Fibroblast of pulmonary artery (primary cell): ENCODE results near the gene DGLUCY.
A peak's percentile ranks its signal among the peaks of the same experiment; 100 is the strongest.

Source experiments
- DNase-seq: peaks from one replicate; pipeline ENCODE4 v3.0.0-alpha.2; 2010; ENCODE audit warnings: low read depth
- H3K4me3 ChIP-seq: replicated peaks from 2 replicates; pipeline ENCODE4 v1.5.1; 2011; ENCODE audit warnings: low read depth, mild to moderate bottlenecking, control low read depth, low read length, moderate library complexity
- CTCF ChIP-seq: IDR thresholded peaks from 2 replicates; pipeline ENCODE4 v1.5.1; 2011; ENCODE audit warnings: mild to moderate bottlenecking, control low read depth, low read length, inconsistent platforms; ENCODE audit errors: missing control alignments

Gene DGLUCY

GRCh38 chr14:91103116-91103515 is 10.8 kb upstream of the DGLUCY start:
- no peak for DNase-seq
- TF ChIP-seq CTCF: no peak
- no peak overlapping the region for H3K4me3 ChIP-seq

- DNase-seq: peak; percentile 79
- H3K4me3 ChIP-seq: no peak overlapping the region
- no peak for TF ChIP-seq CTCF
These were observed 4.8 kb upstream of the DGLUCY start for GRCh38 chr14:91108941-91109611.

DNA sequence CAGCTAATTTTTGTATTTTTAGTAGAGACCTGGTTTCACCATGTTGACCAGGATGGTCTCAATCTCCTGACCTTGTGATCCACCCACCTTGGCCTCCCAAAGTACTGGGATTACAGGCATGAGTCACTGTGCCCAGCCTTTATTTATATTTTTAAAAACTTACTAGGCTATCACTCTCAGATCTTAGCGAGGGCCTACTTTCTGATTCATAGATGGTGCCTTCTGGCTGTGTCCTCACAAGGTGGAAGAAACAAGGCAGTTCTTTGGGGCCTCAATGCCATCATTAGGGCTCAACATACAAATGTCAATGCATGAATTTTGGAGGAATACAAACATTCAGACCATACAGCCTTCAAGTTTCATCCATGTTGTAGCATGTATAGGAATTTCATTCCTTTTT is 2.4 kb upstream of the DGLUCY start:
- no peak for DNase-seq
- TF ChIP-seq CTCF: no peak
- no peak overlapping the region for H3K4me3 ChIP-seq

DNA sequence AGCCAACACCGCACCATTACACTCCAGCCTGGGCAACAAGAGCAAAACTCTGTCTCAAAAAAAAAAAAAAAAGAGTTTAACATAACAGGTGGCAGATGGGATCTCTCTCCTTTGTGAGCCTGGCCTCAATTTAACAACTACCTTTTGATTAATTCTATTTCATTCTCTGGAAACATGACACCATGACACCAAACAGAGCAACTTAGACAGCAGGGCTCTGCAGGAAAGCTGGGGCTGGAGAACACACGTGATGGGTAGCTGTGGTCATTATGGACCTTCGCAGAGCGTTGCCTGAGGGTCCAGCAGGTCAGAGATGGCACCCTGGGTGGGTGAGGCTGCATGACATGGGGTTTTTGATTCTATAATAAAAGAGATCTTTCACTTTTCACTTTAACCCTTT is 1.7 kb upstream of the DGLUCY start:
- DNase-seq: no peak
- no peak for TF ChIP-seq CTCF
- no peak overlapping the region for H3K4me3 ChIP-seq

- DNase-seq: peak; percentile 44
- no peak for TF ChIP-seq CTCF
- peak overlapping the region; percentile 80 for H3K4me3 ChIP-seq
These were observed 499 bp downstream of the DGLUCY start for GRCh38 chr14:91114079-91115065.

DNA sequence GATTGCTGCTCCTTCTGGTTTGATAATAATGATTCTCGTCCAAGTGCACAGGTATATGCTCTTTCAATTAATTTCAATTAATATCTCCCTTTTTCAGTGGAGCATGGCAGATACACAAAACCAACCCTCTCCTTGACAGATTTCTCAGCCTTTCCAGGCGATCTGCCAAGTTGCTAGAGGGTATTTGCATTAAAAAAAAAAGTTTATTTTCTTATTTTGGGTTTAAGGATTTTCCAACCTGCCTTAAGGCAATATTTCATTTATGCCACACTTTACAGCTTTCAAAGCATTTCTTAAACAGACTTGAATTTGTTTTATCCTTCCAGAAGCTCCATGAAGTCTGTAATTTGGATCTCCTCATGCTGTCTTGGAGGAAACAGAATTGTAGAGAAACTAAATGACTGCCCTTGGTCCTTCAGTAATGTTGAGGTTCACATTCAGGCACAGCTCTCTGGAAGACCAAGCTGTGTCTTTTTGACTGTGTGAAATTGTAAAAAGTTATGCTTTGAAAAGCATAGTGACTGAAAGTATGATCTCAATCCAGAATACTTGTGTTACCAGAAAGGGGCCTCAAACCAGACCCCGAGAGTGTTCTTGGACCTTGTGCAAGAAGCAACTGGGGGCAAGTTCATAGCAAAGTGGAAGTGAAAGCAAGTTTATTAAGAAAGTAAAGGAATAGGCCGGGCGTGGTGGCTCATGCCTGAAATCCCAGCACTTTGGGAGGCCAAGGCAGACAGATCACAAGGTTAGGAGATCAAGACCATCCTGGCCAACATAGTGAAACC is 2.3 kb downstream of the DGLUCY start:
- no peak overlapping the region for H3K4me3 ChIP-seq
- peak; percentile 21 for DNase-seq
- no peak for TF ChIP-seq CTCF
